GM23338 (cell line): ENCODE measurements around the gene ITGB5.

Experiments used
- EZH2 ChIP-seq: fragments of 200-600 bp; sonication (generic); IDR thresholded peaks from one replicate; pipeline ENCODE4 v1.8.0; 2017; ENCODE audit warnings: antibody characterized with exemption, mild to moderate bottlenecking, low read depth; ENCODE audit not compliant: unreplicated experiment
- EZH2phosphoT487 ChIP-seq: fragments of 200-600 bp; sonication (generic); IDR thresholded peaks from one replicate; pipeline ENCODE4 v1.8.1; 2018; ENCODE audit warnings: antibody characterized with exemption; ENCODE audit not compliant: unreplicated experiment
- POLR2AphosphoS5 ChIP-seq: IDR thresholded peaks from 2 replicates; pipeline ENCODE4 v1.6.1; 2016; ENCODE audit warnings: antibody characterized with exemption, low read depth
- TF ChIP-seq, protein P1 (sequence below), 2 experiments: fragments of 200-600 bp in 1 of 2; sonication (generic) in 1 of 2; conservative IDR thresholded peaks; 2 replicates each; pipeline versions ENCODE4 v1.5.1 to v1.6.1; 2016 to 2017; ENCODE audit warnings: antibody characterized with exemption in 2 of 2, low read depth in 2 of 2, mild to moderate bottlenecking in 2 of 2, moderate library complexity in 1 of 2

DNA sequence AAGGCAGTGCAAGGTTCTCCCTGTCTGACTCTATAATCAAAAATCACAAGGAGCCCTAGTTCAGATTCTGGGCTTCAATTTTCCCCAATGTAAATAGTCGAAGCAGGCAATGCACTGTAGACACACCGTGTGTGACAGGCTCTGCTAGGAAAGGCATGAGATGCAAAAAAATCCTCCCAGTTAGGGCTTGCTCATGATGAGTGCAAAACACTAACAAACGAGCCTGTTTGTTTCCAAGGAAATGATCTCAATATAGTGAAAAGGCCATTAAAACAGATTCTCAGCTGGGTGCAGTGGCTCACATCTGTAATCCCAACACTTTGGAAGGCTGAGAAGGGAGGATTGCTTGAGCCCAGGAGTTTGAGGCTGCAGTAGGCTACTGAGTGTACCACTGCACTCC, 101.2 kb downstream of the ITGB5 start:
- TF ChIP-seq, protein P1, sequence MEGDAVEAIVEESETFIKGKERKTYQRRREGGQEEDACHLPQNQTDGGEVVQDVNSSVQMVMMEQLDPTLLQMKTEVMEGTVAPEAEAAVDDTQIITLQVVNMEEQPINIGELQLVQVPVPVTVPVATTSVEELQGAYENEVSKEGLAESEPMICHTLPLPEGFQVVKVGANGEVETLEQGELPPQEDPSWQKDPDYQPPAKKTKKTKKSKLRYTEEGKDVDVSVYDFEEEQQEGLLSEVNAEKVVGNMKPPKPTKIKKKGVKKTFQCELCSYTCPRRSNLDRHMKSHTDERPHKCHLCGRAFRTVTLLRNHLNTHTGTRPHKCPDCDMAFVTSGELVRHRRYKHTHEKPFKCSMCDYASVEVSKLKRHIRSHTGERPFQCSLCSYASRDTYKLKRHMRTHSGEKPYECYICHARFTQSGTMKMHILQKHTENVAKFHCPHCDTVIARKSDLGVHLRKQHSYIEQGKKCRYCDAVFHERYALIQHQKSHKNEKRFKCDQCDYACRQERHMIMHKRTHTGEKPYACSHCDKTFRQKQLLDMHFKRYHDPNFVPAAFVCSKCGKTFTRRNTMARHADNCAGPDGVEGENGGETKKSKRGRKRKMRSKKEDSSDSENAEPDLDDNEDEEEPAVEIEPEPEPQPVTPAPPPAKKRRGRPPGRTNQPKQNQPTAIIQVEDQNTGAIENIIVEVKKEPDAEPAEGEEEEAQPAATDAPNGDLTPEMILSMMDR (conservative IDR thresholded peaks at IDR 0.05; ENCODE audit: low read depth in 2 of 2) = no peak
- TF ChIP-seq EZH2 (no peak), POLR2AphosphoS5 (no peak), EZH2phosphoT487 (no peak)
